ENCODE data around the gene COG6. TPM values are rescaled to one million over a fixed set of nuclear protein-coding genes. Genes with fewer than 3 reads are reported as not detected.

The COG6 gene
- total RNA-seq, 1 donor from 2014 or later = 49.4 TPM

DNA sequence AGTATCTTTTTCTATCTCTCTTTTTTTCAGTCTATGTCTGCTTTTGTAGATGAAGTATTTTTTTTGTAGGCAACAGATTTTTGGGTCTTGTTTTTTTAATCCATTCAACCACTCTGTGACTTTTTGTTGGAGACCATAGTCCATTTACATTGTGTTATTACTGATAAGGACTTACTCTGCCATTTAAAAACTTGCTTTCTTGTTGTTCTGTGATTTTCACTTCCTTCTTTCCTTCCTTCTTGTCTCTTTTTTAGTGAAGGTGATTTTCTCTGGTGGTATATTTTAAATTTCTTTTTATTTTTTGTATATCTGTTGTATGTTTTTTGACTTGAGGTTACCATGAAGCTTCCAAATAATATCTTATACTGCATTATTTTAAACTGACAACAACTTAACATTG, 79.5 kb downstream of the COG6 start:
- Mint-ChIP-seq H3K9me3 (peaks cover 16% of the 10 kb centered on the region), H3K4me3 (no peak overlapping the region), H3K36me3 (peaks cover 59% of the 10 kb centered on the region), H3K4me1 (no peaks in the 10 kb centered on the region), H3K27me3 (ENCODE audit: low read depth) (no peaks in the 10 kb centered on the region), H3K27ac (no peak overlapping the region)
- DNase-seq (ENCODE audit: low spot score in 2 of 2, unreplicated experiment in 2 of 2) = no peak
- TF ChIP-seq, protein P1, sequence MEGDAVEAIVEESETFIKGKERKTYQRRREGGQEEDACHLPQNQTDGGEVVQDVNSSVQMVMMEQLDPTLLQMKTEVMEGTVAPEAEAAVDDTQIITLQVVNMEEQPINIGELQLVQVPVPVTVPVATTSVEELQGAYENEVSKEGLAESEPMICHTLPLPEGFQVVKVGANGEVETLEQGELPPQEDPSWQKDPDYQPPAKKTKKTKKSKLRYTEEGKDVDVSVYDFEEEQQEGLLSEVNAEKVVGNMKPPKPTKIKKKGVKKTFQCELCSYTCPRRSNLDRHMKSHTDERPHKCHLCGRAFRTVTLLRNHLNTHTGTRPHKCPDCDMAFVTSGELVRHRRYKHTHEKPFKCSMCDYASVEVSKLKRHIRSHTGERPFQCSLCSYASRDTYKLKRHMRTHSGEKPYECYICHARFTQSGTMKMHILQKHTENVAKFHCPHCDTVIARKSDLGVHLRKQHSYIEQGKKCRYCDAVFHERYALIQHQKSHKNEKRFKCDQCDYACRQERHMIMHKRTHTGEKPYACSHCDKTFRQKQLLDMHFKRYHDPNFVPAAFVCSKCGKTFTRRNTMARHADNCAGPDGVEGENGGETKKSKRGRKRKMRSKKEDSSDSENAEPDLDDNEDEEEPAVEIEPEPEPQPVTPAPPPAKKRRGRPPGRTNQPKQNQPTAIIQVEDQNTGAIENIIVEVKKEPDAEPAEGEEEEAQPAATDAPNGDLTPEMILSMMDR (IDR thresholded peaks at IDR 0.05; ENCODE audit: unreplicated experiment) = no peak

DNA sequence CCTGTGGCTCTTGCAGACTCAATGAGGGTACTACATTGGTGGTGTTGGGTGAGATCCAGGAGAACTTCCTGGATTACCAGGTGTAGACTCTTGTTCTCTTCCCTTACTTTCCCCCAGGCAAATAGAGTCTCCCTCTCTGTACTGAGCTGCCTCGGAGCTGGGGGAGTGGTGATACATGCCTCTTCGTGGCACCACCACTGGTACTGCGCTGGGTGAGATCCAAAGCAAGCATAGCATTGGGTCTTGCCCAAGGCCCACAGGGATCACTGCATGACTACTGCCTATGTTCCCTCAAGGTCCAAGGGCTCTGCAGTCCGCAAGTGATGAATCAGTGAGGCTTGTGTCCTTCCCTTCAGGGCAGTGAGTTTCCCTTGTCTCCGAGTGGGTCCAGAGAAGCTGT, 81.6 kb downstream of the COG6 start:
- H3K9me3 Mint-ChIP-seq = peaks cover 31% of the 10 kb centered on the region
- DNase-seq (ENCODE audit: low spot score in 2 of 2, unreplicated experiment in 2 of 2) = no peak
- peaks cover 68% of the 10 kb centered on the region for H3K36me3 Mint-ChIP-seq
- no peak overlapping the region for H3K27ac Mint-ChIP-seq
- no peak overlapping the region for H3K4me3 Mint-ChIP-seq
- TF ChIP-seq, protein P1 (IDR thresholded peaks at IDR 0.05; ENCODE audit: unreplicated experiment) = no peak
- H3K4me1 Mint-ChIP-seq = no peaks in the 10 kb centered on the region
- no peaks in the 10 kb centered on the region for H3K27me3 Mint-ChIP-seq (ENCODE audit: low read depth)

DNA sequence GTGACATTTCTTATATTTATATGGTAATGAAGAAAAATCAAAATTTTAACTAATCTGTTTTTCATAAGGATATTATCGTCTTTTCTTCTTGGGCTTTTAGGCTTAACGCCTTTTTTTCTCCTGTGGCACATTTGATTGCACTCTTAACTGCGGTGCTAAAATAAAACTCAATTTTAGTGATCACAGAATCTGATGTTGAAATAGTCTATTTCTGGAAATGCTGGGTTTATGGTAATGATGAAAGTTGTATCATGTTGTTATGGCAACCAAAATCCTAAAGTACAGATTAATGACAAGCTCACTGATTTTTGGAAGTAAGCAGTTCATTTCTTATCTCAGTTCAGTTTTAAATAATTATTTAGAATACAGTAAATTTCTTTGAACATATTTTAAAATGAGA, 85.3 kb downstream of the COG6 start:
- H3K9me3 Mint-ChIP-seq = peaks cover 50% of the 10 kb centered on the region
- no peak overlapping the region for H3K27ac Mint-ChIP-seq
- TF ChIP-seq, protein P1 (IDR thresholded peaks at IDR 0.05; ENCODE audit: unreplicated experiment) = no peak
- H3K4me1 Mint-ChIP-seq = no peaks in the 10 kb centered on the region
- H3K4me3 Mint-ChIP-seq = no peak overlapping the region
- no peaks in the 10 kb centered on the region for H3K27me3 Mint-ChIP-seq (ENCODE audit: low read depth)
- no peak for DNase-seq (ENCODE audit: low spot score in 2 of 2, unreplicated experiment in 2 of 2)
- peaks cover 66% of the 10 kb centered on the region for H3K36me3 Mint-ChIP-seq

DNA sequence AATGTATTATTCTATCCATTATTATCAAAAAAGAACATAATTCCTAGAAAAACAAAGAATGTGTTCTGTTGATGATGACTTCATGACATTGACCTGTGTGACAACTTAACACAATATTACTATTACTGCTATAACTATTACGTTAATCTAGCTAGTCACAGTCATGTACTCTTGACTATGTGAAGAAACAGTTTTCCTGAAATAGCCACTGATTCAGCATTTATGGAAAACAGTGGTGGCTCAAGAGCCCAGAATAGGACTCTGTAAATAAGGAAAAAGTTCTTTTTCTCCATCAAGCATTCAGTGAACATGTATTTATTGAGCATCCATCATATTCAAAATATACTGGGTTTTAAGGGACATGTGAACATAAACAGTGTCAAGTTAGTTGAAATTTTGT, 93.5 kb downstream of the COG6 start:
- no peak for DNase-seq (ENCODE audit: low spot score in 2 of 2, unreplicated experiment in 2 of 2)
- H3K4me1 Mint-ChIP-seq = no peaks in the 10 kb centered on the region
- TF ChIP-seq, protein P1 (IDR thresholded peaks at IDR 0.05; ENCODE audit: unreplicated experiment) = no peak
- H3K9me3 Mint-ChIP-seq = peaks cover 7% of the 10 kb centered on the region
- peaks cover 32% of the 10 kb centered on the region for H3K36me3 Mint-ChIP-seq
- H3K4me3 Mint-ChIP-seq = no peak overlapping the region
- H3K27me3 Mint-ChIP-seq (ENCODE audit: low read depth) = no peaks in the 10 kb centered on the region
- H3K27ac Mint-ChIP-seq = no peak overlapping the region

DNA sequence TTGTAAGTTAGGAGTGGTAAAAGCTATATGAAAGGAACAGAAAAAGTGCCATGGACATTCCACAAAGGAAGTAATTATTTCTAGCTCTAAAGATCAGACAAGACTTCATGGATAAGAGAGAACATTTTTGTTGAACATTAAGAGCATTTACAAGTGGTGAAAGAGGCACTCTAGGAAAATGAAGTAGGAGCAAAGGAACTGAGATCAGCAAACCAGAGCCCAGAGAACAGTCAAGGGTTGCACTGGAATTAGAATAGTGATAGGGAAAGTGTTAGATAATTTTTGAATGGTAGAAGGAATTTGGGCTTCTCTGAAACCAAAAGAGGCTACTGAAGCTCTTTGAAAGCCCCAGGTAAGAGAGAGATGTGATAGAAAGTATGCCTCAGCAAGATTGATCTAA, 94.1 kb downstream of the COG6 start:
- TF ChIP-seq, protein P1 (IDR thresholded peaks at IDR 0.05; ENCODE audit: unreplicated experiment) = no peak
- H3K27me3 Mint-ChIP-seq (ENCODE audit: low read depth) = no peaks in the 10 kb centered on the region
- no peaks in the 10 kb centered on the region for H3K4me1 Mint-ChIP-seq
- peaks cover 29% of the 10 kb centered on the region for H3K36me3 Mint-ChIP-seq
- no peak overlapping the region for H3K27ac Mint-ChIP-seq
- DNase-seq (ENCODE audit: low spot score in 2 of 2, unreplicated experiment in 2 of 2) = no peak
- peaks cover 3% of the 10 kb centered on the region for H3K9me3 Mint-ChIP-seq
- no peak overlapping the region for H3K4me3 Mint-ChIP-seq

DNA sequence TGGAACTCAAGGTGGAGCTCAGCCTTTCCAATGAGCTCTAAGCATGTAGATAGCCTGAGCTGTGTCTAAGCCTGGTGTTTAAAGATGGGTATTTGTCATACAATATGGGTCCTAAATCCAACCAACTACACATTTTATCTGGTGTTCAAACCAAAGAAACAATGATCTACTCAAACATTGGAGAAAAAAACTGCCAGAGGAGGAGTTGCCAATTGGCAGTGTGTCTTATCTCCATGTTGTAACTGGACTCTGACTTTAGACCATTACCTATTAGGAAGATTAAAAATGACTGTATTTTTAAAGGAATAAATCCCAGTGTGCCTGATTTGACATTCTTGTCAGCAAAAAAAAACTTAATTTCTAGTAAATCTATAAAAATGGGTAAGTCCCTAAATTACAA, 96.3 kb downstream of the COG6 start:
- H3K27me3 Mint-ChIP-seq (ENCODE audit: low read depth) = no peaks in the 10 kb centered on the region
- no peak for DNase-seq (ENCODE audit: low spot score in 2 of 2, unreplicated experiment in 2 of 2)
- peaks cover 23% of the 10 kb centered on the region for H3K9me3 Mint-ChIP-seq
- TF ChIP-seq, protein P1 (IDR thresholded peaks at IDR 0.05; ENCODE audit: unreplicated experiment) = no peak
- no peaks in the 10 kb centered on the region for H3K4me1 Mint-ChIP-seq
- H3K4me3 Mint-ChIP-seq = no peak overlapping the region
- peaks cover 44% of the 10 kb centered on the region for H3K36me3 Mint-ChIP-seq
- no peak overlapping the region for H3K27ac Mint-ChIP-seq

Data from mesothelial cell of epicardium (in vitro differentiated cells).